LNCaP clone FGC (cell line): Measurements from ENCODE around the gene LIPC.

Source experiments
- DNase-seq: peaks from one replicate; pipeline ENCODE4 v3.0.0-alpha.2; 2011; ENCODE audit warnings: low read depth
- H3K4me3 ChIP-seq: 2 replicates; pipeline ENCODE4 v1.5.1; 2011; ENCODE audit warnings: mild to moderate bottlenecking, low read depth, low read length, control low read depth
- CTCF ChIP-seq: IDR thresholded peaks from 2 replicates; pipeline ENCODE4 v1.5.1; 2012; ENCODE audit warnings: mild to moderate bottlenecking; ENCODE audit not compliant: control insufficient read depth, insufficient read depth; ENCODE audit errors: extremely low read depth

The LIPC gene

GRCh38 chr15:58427987-58428386 is 3.8 kb upstream of the LIPC start:
- no peak for TF ChIP-seq CTCF
- DNase-seq = no peak
- no peak overlapping the region for H3K4me3 ChIP-seq

GRCh38 chr15:58430224-58430787 is 1.5 kb upstream of the LIPC start:
- no peak for TF ChIP-seq CTCF
- no peak for DNase-seq
- no peak overlapping the region for H3K4me3 ChIP-seq

- TF ChIP-seq CTCF = no peak
- no peak for DNase-seq
These were observed 610 bp downstream of the LIPC start for GRCh38 chr15:58432401-58432800.

GRCh38 chr15:58433597-58434333 is 2.0 kb downstream of the LIPC start:
- no peak overlapping the region for H3K4me3 ChIP-seq
- TF ChIP-seq CTCF = no peak
- no peak for DNase-seq

More at GRCh38 chr15:58432401-58432800, 610 bp downstream of the LIPC start:
- no peak overlapping the region for H3K4me3 ChIP-seq

GRCh38 chr15:58434334-58434875 is 2.6 kb downstream of the LIPC start:
- DNase-seq = no peak
- no peak for TF ChIP-seq CTCF
- no peak overlapping the region for H3K4me3 ChIP-seq

GRCh38 chr15:58436552-58436951 is 4.8 kb downstream of the LIPC start:
- TF ChIP-seq CTCF = no peak
- no peak overlapping the region for H3K4me3 ChIP-seq
- DNase-seq = no peak
